ENCODE results near the gene DNAH1.

The DNAH1 gene

GRCh38 chr3:52381623-52382022 is 65.5 kb downstream of the DNAH1 start:
- no peak for TF ChIP-seq CTCF (conservative IDR thresholded peaks at IDR 0.05)
- H3K27ac ChIP-seq, result no peak overlapping the region

GRCh38 chr3:52383446-52383845 is 67.3 kb downstream of the DNAH1 start:
- no peak overlapping the region for H3K27ac ChIP-seq

GRCh38 chr3:52384019-52384761 is 68.1 kb downstream of the DNAH1 start:
- TF ChIP-seq CTCF (conservative IDR thresholded peaks at IDR 0.05), result no peak
- H3K27ac ChIP-seq, result no peak overlapping the region

More at GRCh38 chr3:52383446-52383845, 67.3 kb downstream of the DNAH1 start:
- no peak for TF ChIP-seq CTCF (conservative IDR thresholded peaks at IDR 0.05)

GRCh38 chr3:52385157-52385556 is 69.0 kb downstream of the DNAH1 start:
- H3K27ac ChIP-seq, result no peak overlapping the region
- peak; percentile 60 for TF ChIP-seq CTCF (conservative IDR thresholded peaks at IDR 0.05)

- TF ChIP-seq CTCF (conservative IDR thresholded peaks at IDR 0.05), result no peak
- H3K27ac ChIP-seq, result no peak overlapping the region
Observed at GRCh38 chr3:52387481-52387880, 71.4 kb downstream of the DNAH1 start.

GRCh38 chr3:52388348-52388821 is 72.3 kb downstream of the DNAH1 start:
- no peak for TF ChIP-seq CTCF (conservative IDR thresholded peaks at IDR 0.05)
- no peak overlapping the region for H3K27ac ChIP-seq

GRCh38 chr3:52388933-52389332 is 72.8 kb downstream of the DNAH1 start:
- no peak overlapping the region for H3K27ac ChIP-seq
- TF ChIP-seq CTCF (conservative IDR thresholded peaks at IDR 0.05), result peak; percentile 34
